HepG2 (cell line): ENCODE measurements around the gene SLC25A25. TPM values are rescaled to one million over a fixed set of nuclear protein-coding genes. Genes with fewer than 3 reads are reported as not detected.

Experiments used
- BRCA1 ChIP-seq: sonication (generic); formaldehyde crosslinking; IDR thresholded peaks from 2 replicates; pipeline ENCODE4 v1.4.0; 2020; ENCODE audit warnings: missing genetic modification reagents
- CAMTA2 ChIP-seq: sonication (generic); formaldehyde crosslinking; IDR thresholded peaks from 2 replicates; pipeline ENCODE4 v1.4.0; 2020; ENCODE audit warnings: mild to moderate bottlenecking, missing genetic modification reagents, borderline replicate concordance
- EED ChIP-seq: sonication (generic); formaldehyde crosslinking; IDR thresholded peaks from 2 replicates; pipeline ENCODE4 v1.5.0; 2020; ENCODE audit warnings: mild to moderate bottlenecking, missing genetic modification reagents
- ELF3 ChIP-seq: IDR thresholded peaks from 2 replicates; pipeline ENCODE4 v1.6.1; 2016; ENCODE audit warnings: missing genetic modification reagents, missing compliant biosample characterization
- GTF2F1 ChIP-seq: fragments of 150-350 bp; IDR thresholded peaks from 2 replicates; pipeline ENCODE4 v1.6.1; 2014; ENCODE audit warnings: low read length
- KDM5B ChIP-seq: sonication (generic); formaldehyde crosslinking; IDR thresholded peaks from 2 replicates; pipeline ENCODE4 v1.4.0; 2020; ENCODE audit warnings: missing genetic modification reagents, mild to moderate bottlenecking, borderline replicate concordance
- KLF6 ChIP-seq: IDR thresholded peaks from 2 replicates; pipeline ENCODE4 v1.8.0; 2016; ENCODE audit warnings: missing biosample characterization, missing genetic modification reagents
- RFX3 ChIP-seq: IDR thresholded peaks from 2 replicates; pipeline ENCODE4 v1.6.1; 2016; ENCODE audit warnings: missing biosample characterization, missing genetic modification reagents
- SP1 ChIP-seq, 2 experiments: fragments of 450-650 bp in 1 of 2; sonication (generic) in 1 of 2; formaldehyde crosslinking in 1 of 2; IDR thresholded peaks; 2 replicates each; pipeline versions ENCODE4 v1.4.0 to v1.6.1; 2016 to 2020; ENCODE audit warnings: missing genetic modification reagents in 1 of 2
- ZFP36 ChIP-seq: fragments of 150-350 bp; IDR thresholded peaks from 2 replicates; pipeline ENCODE4 v1.6.1; 2018; ENCODE audit warnings: borderline replicate concordance, low read length, low read depth; ENCODE audit not compliant: partially characterized antibody
- ZNF343 ChIP-seq: sonication (generic); formaldehyde crosslinking; IDR thresholded peaks from 2 replicates; pipeline ENCODE4 v1.4.0; 2020; ENCODE audit warnings: mild to moderate bottlenecking, missing genetic modification reagents
- ZNF562 ChIP-seq: sonication (generic); formaldehyde crosslinking; IDR thresholded peaks from 2 replicates; pipeline ENCODE4 v1.8.0; 2022; ENCODE audit warnings: missing genetic modification reagents, borderline replicate concordance
- ZNF883 ChIP-seq: sonication (generic); formaldehyde crosslinking; IDR thresholded peaks from 2 replicates; pipeline ENCODE4 v1.5.1; 2020; ENCODE audit warnings: mild to moderate bottlenecking, missing genetic modification reagents; ENCODE audit errors: not compliant biosample characterization
- polyA plus RNA-seq, 8 experiments: library from polyadenylated mRNA; depleted of rRNA in 3 of 8; stranded (reverse) in 7 of 8; unstranded in 1 of 8; fragments of >200 nt; fragmentation: Illumina TruSeq in 4 of 8; extraction: Trizol in 4 of 8; gene quantifications; 2 replicates each; pipeline versions ENCODE4 v1.2.1 to v1.2.3, GENCODE V29; 2011 to 2016; ENCODE audit warnings: low read depth in 4 of 8, missing spikeins in 1 of 8, mixed read lengths in 1 of 8; ENCODE audit not compliant: insufficient read depth in 1 of 8
- total RNA-seq, 5 experiments: library from RNA; depleted of rRNA; stranded (reverse); fragments of >200 nt; fragmentation: Illumina TruSeq; extraction: Trizol; gene quantifications; 2 replicates each; pipeline ENCODE4 v1.2.3, GENCODE V29; 2016; ENCODE audit warnings: low read depth in 1 of 5
- TF ChIP-seq, protein P1 (sequence below): sonication (generic); formaldehyde crosslinking; IDR thresholded peaks from 2 replicates; pipeline ENCODE4 v1.4.0; 2020; ENCODE audit warnings: missing genetic modification reagents, borderline replicate concordance
- TF ChIP-seq, protein P2 (sequence below): sonication (generic); formaldehyde crosslinking; IDR thresholded peaks from 2 replicates; pipeline ENCODE4 v1.9.0; 2021; ENCODE audit warnings: missing genetic modification reagents, borderline replicate concordance
- TF ChIP-seq, protein P3 (sequence below): sonication (generic); formaldehyde crosslinking; IDR thresholded peaks from 2 replicates; pipeline ENCODE4 v1.5.1; 2020; ENCODE audit warnings: missing genetic modification reagents, mild to moderate bottlenecking, borderline replicate concordance
- TF ChIP-seq, protein P4 (sequence below): IDR thresholded peaks from 2 replicates; pipeline ENCODE4 v1.6.1; 2016; ENCODE audit warnings: low read depth, missing genetic modification reagents, missing compliant biosample characterization

The SLC25A25 gene
- total and polyA plus RNA-seq, 2 of the 13 experiments (the other 11 are each of a cell fraction or from before 2014, with no cell fraction given) = 10.5 to 24.8 TPM

DNA sequence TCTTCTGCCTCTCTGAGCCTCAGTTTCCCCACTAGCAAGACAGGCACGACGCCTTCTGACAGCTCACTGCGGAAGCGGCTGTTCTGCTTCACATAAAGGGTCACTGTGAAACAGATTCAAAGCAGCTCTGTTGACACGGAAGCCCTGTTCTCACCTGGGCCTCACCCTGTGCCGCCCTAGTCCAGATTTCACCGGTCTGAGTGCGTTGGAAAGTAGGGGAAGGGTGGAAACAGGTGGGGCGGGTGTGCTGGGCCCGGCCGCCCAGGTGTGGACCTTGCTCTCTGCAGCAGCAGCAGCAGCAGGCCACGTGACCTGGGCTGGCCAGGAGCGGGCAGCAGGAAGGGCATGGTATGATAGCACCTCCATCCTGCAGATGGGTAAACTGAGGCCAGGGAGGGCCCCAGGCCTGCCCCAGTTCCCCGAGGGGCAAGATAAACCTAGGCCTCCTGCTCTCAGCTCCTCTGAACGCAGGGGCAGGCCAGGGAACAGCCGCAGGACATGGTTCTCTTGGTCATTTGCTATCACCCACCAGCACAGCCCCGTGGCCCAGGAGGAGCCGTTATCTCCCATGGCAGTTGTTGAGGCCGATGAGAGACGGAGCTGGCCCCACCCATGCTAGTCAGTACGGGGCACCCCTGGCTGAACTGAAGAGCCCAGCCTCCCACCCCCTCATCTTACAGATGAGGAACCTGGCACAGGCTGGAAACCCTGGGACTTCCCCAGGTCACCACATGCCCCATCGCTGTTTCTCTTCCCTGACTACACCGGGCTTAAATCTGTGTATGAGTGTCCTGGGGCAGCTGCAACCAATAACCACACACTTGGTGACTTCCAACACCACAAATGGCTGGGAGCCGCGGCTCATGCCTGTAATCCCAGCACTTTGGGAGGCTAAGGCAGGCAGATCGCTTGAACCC is 47.4 kb downstream of the SLC25A25 start (continued):
- TF ChIP-seq ELF3 (CRISPR knock-in tag) (peak; percentile 99), KDM5B (peak; percentile 91; the same call in 1 of the 2 replicates), GTF2F1 (no peak), ZNF883 (CRISPR knock-in tag) (no peak), ZNF343 (CRISPR knock-in tag) (peak; percentile 82; the same call in 1 of the 2 replicates), EED (no peak), ZNF562 (CRISPR knock-in tag) (no peak), ZFP36 (no peak), RFX3 (CRISPR knock-in tag) (no peak), SP1 (IDR thresholded peaks at IDR 0.05) (no peak), SP1 (CRISPR knock-in tag; IDR thresholded peaks at IDR 0.05) (peak; percentile 52; the same call in 1 of the 2 replicates), CAMTA2 (0 out of 2 replicates have a peak, but pooled peaks have one; percentile 60), KLF6 (CRISPR knock-in tag) (0 out of 2 replicates have a peak, but pooled peaks have one; percentile 70), BRCA1 (CRISPR knock-in tag) (no peak)
- TF ChIP-seq, protein P1, sequence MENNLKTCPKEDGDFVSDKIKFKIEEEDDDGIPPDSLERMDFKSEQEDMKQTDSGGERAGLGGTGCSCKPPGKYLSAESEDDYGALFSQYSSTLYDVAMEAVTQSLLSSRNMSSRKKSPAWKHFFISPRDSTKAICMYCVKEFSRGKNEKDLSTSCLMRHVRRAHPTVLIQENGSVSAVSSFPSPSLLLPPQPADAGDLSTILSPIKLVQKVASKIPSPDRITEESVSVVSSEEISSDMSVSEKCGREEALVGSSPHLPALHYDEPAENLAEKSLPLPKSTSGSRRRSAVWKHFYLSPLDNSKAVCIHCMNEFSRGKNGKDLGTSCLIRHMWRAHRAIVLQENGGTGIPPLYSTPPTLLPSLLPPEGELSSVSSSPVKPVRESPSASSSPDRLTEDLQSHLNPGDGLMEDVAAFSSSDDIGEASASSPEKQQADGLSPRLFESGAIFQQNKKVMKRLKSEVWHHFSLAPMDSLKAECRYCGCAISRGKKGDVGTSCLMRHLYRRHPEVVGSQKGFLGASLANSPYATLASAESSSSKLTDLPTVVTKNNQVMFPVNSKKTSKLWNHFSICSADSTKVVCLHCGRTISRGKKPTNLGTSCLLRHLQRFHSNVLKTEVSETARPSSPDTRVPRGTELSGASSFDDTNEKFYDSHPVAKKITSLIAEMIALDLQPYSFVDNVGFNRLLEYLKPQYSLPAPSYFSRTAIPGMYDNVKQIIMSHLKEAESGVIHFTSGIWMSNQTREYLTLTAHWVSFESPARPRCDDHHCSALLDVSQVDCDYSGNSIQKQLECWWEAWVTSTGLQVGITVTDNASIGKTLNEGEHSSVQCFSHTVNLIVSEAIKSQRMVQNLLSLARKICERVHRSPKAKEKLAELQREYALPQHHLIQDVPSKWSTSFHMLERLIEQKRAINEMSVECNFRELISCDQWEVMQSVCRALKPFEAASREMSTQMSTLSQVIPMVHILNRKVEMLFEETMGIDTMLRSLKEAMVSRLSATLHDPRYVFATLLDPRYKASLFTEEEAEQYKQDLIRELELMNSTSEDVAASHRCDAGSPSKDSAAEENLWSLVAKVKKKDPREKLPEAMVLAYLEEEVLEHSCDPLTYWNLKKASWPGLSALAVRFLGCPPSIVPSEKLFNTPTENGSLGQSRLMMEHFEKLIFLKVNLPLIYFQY (CRISPR knock-in tag) = peak; percentile 83; the same call in 1 of the 2 replicates
- TF ChIP-seq, protein P2, sequence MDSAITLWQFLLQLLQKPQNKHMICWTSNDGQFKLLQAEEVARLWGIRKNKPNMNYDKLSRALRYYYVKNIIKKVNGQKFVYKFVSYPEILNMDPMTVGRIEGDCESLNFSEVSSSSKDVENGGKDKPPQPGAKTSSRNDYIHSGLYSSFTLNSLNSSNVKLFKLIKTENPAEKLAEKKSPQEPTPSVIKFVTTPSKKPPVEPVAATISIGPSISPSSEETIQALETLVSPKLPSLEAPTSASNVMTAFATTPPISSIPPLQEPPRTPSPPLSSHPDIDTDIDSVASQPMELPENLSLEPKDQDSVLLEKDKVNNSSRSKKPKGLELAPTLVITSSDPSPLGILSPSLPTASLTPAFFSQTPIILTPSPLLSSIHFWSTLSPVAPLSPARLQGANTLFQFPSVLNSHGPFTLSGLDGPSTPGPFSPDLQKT (CRISPR knock-in tag) = no peak
- TF ChIP-seq, protein P3, sequence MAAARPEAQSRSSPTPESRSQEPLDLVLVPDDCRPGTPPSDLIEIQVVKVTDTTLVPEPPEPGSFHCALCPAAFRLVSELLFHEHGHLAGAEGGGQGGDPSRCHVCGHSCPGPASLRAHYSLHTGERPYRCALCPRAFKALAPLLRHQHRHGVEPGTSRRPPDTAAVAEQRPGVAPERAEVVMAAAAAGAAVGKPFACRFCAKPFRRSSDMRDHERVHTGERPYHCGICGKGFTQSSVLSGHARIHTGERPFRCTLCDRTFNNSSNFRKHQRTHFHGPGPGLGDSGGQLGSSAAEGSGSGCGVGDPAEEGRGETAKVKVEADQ (CRISPR knock-in tag) = no peak
- TF ChIP-seq, protein P4, sequence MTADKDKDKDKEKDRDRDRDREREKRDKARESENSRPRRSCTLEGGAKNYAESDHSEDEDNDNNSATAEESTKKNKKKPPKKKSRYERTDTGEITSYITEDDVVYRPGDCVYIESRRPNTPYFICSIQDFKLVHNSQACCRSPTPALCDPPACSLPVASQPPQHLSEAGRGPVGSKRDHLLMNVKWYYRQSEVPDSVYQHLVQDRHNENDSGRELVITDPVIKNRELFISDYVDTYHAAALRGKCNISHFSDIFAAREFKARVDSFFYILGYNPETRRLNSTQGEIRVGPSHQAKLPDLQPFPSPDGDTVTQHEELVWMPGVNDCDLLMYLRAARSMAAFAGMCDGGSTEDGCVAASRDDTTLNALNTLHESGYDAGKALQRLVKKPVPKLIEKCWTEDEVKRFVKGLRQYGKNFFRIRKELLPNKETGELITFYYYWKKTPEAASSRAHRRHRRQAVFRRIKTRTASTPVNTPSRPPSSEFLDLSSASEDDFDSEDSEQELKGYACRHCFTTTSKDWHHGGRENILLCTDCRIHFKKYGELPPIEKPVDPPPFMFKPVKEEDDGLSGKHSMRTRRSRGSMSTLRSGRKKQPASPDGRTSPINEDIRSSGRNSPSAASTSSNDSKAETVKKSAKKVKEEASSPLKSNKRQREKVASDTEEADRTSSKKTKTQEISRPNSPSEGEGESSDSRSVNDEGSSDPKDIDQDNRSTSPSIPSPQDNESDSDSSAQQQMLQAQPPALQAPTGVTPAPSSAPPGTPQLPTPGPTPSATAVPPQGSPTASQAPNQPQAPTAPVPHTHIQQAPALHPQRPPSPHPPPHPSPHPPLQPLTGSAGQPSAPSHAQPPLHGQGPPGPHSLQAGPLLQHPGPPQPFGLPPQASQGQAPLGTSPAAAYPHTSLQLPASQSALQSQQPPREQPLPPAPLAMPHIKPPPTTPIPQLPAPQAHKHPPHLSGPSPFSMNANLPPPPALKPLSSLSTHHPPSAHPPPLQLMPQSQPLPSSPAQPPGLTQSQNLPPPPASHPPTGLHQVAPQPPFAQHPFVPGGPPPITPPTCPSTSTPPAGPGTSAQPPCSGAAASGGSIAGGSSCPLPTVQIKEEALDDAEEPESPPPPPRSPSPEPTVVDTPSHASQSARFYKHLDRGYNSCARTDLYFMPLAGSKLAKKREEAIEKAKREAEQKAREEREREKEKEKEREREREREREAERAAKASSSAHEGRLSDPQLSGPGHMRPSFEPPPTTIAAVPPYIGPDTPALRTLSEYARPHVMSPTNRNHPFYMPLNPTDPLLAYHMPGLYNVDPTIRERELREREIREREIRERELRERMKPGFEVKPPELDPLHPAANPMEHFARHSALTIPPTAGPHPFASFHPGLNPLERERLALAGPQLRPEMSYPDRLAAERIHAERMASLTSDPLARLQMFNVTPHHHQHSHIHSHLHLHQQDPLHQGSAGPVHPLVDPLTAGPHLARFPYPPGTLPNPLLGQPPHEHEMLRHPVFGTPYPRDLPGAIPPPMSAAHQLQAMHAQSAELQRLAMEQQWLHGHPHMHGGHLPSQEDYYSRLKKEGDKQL (CRISPR knock-in tag) = peak; percentile 81
